Natural killer cell treated with Interleukin-12 subunit alpha and Interleukin-12 subunit beta and Interleukin-15 and Interleukin-18, amount 100 ng/mL, for 72 hours (primary cell): ENCODE results near the gene BPHL. TPM values are rescaled to one million over a fixed set of nuclear protein-coding genes. Genes with fewer than 3 reads are reported as not detected.
"Not testable (repeated sequence)": the region's sequence is repeated elsewhere in the genome, so short reads cannot be mapped to it uniquely, and the experiment has no call there.

Source experiments
- ATAC-seq, 2 donors: fragments of 150-1000 bp; cut with Tn5 transposase in 1 of 2; sonication (Bioruptor Pico), chemical (Tn5 transposase) in 1 of 2; 2 replicates each; pipeline ENCODE4 v1.10.0; 2021
- DNase-seq: peaks from one replicate; pipeline ENCODE4 v3.0.0; 2022; ENCODE audit warnings: low spot score
- H3K27ac Mint-ChIP-seq, 2 donors: 1 replicate in 1 of 2; 2 replicates in 1 of 2; pipeline ENCODE4 v1.8.0; 2022; ENCODE audit warnings: mixed read lengths in 2 of 2, mild to moderate bottlenecking in 1 of 2, moderate library complexity in 1 of 2
- H3K27me3 Mint-ChIP-seq, 2 donors: 1 replicate in 1 of 2; 2 replicates in 1 of 2; pipeline ENCODE4 v1.8.0; 2022; ENCODE audit warnings: mixed read lengths in 2 of 2
- H3K36me3 Mint-ChIP-seq: one replicate; pipeline ENCODE4 v1.8.0; 2022; ENCODE audit warnings: mixed read lengths
- H3K4me1 Mint-ChIP-seq, 2 donors: 1 replicate in 1 of 2; 2 replicates in 1 of 2; pipeline ENCODE4 v1.8.0; 2022; ENCODE audit warnings: low read depth in 2 of 2, mixed read lengths in 2 of 2, mild to moderate bottlenecking in 1 of 2
- H3K4me3 Mint-ChIP-seq: one replicate; pipeline ENCODE4 v1.8.0; 2022; ENCODE audit warnings: mixed read lengths
- H3K9me3 Mint-ChIP-seq: 2 replicates; pipeline ENCODE4 v1.8.0; 2022; ENCODE audit warnings: mixed read lengths
- total RNA-seq, 2 donors: library from RNA; stranded (reverse); gene quantifications; one replicate each; pipeline ENCODE4 v1.2.3, GENCODE V29; 2022

Gene BPHL
- total RNA-seq, 2 donors from 2014 or later: 5.6 to 7.3 TPM

DNA sequence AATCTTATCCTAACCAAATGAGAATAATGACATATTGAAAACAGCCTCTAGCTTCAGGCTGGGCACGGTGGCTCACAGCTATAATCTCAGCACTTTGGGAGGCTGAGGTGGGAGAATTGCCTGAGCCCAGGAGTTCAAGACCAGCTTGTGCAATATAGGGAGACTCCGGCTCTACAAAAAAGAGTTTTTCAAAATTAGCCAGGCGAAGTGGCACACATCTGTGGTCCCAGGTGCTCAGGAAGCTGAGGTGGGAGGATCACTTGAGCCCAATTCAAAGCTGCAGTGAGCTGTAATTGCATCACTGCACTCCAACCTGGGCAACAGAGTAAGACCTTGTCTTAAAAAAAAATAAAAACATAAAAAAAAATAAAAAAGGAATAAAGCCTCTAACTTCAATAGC, 34.2 kb downstream of the BPHL start:
- ATAC-seq (no peak), DNase-seq (no peak)
- peaks cover 4 to 9% of the 10 kb centered on the region in 2 donors for H3K27me3 Mint-ChIP-seq
- no peaks in the 10 kb centered on the region for H3K9me3 Mint-ChIP-seq
- H3K4me1 Mint-ChIP-seq: peaks cover 5 to 7% of the 10 kb centered on the region in 2 donors
- H3K4me3 Mint-ChIP-seq: no peak overlapping the region
- no peak overlapping the region for H3K27ac Mint-ChIP-seq
- no peaks in the 10 kb centered on the region for H3K36me3 Mint-ChIP-seq

DNA sequence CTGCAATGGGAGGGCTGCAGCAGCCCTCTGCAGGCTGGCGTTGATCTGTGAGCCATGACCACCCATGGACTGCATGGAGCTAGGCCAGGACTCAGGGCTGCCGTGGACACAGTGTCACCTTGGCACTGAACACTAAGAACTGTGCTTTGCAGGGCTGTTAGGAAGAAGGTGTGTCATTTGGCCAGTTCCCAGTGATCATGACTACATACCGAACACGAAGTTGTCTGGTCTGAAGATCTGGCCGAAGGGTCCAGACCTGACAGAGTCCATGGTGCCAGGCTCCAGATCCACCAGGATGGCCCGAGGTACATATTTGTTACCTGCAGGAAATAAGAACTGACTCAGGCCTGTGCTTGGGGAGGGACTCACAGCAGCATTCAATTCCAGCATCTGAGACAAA, 36.9 kb downstream of the BPHL start:
- Mint-ChIP-seq H3K4me3 (peak overlapping the region; percentile 10), H3K27me3 (peaks cover 11 to 18% of the 10 kb centered on the region in 2 donors), H3K4me1 (peaks cover 10 to 11% of the 10 kb centered on the region in 2 donors)
- DNase-seq, H3K27ac Mint-ChIP-seq, H3K36me3 Mint-ChIP-seq, H3K9me3 Mint-ChIP-seq, ATAC-seq: not testable (repeated sequence)

DNA sequence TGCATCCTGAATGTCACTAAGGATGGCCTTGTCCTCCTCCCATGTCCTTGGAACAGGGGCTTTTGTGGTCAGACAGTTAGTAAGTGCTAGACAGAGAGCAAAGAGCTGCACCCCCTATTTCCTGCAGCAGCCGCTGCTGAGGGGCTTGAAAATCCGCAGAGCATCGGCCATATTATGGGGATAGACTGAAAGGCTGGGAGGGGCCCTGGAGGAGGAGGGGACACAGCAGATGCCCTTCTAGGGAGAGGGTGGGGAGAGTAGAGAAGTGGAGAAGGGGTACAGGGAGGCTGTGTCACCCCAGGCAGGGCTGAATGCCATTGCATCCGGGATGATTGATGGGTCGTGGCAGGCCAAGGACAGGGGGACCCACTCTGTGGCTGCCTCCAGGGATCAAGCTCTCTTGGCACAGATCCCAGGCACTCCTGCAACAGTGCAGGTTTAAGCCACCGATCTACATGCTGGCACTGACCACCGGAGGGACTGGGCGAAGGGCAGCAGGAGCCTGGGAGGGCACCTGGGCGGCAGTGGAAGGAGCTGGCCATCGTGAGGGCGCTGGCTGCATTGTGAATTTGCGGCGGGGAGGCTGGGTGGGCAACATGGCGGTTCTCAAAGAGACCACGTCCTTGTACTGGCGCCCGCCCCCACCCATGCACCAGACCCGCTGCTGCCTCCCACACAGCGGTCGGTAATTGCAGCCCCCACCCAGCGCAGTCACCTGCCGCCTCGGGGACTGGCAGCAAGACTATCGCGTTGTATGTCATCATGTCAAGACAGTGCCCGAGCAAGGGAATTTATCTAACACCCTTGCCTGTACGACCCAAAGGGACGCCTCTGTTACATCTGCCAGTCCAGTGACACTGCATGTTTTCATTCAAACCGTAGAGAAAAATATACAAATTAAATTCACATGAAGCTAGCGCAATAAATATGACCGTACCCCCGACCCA, 37.9 kb downstream of the BPHL start:
- not testable (repeated sequence) for H3K9me3 Mint-ChIP-seq, DNase-seq, ATAC-seq

DNA sequence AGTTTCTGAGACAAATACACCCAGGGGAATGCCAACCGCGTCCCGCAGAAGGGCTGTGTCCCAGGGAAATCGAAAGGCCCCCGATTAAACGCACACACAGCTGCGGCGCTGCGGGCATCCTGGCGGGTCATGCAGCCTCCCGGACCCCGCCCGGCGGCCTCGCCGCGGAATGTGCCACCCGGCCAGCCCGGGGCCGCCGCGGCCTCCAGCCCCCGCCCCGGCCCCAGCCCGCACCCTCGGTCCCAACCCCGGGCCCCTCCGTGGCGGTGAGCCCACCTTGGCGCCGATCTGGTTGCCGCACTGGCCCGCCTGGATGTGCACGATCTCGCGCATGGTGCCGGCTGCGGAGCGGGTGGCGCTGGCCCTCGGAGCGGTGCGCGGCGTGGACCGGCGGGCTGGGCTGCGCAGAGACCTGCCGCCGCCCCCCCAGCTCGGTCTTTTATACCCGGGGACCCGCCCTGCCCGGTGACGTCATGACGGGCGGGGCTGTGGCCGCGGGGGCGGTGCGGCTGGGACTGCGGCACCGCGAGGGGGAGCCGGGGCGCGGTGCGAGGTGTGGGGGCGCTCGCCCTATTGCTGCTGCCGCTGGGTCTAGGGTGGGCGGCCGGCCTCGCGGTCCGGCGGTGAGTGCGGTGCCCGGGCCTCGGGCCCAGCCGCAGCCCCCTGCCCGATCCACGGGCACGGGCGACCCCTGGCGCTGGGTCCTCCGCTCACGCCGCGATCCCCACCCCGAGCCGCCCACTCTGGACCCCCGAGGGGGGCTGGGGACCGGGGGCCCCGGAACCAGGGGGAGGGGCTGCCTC, 38.8 kb downstream of the BPHL start, which contains the start of gene TUBB2A:
TSS of gene TUBB2A (minus strand) at position 414 of the 803 bp plus-strand sequence. CDS start at position 333, 81 bp downstream.
- Mint-ChIP-seq H3K4me1 (peaks cover 15 to 17% of the 10 kb centered on the region in 2 donors), H3K4me3 (peak within 1 kb of the TSS; percentile 85), H3K27ac (peak within 1 kb of the TSS in 1 of 2 donors; percentile 35), H3K27me3 (peaks cover 13 to 18% of the 10 kb centered on the region in 2 donors), H3K9me3 (peaks cover 3% of the 10 kb centered on the region), H3K36me3 (no peaks in the 10 kb centered on the region)
- peak; percentile 87 for DNase-seq
- peak; percentile 91 to 95 for ATAC-seq

More for the DNA sequence above, 37.9 kb downstream of the BPHL start:
- H3K4me1 Mint-ChIP-seq: peaks cover 10 to 14% of the 10 kb centered on the region in 2 donors
- peak overlapping the region in 1 of 2 donors; percentile 35 for H3K27ac Mint-ChIP-seq
- peak overlapping the region; percentile 85 for H3K4me3 Mint-ChIP-seq
- not testable (repeated sequence) for H3K36me3 Mint-ChIP-seq
- peaks cover 13 to 18% of the 10 kb centered on the region in 2 donors for H3K27me3 Mint-ChIP-seq

DNA sequence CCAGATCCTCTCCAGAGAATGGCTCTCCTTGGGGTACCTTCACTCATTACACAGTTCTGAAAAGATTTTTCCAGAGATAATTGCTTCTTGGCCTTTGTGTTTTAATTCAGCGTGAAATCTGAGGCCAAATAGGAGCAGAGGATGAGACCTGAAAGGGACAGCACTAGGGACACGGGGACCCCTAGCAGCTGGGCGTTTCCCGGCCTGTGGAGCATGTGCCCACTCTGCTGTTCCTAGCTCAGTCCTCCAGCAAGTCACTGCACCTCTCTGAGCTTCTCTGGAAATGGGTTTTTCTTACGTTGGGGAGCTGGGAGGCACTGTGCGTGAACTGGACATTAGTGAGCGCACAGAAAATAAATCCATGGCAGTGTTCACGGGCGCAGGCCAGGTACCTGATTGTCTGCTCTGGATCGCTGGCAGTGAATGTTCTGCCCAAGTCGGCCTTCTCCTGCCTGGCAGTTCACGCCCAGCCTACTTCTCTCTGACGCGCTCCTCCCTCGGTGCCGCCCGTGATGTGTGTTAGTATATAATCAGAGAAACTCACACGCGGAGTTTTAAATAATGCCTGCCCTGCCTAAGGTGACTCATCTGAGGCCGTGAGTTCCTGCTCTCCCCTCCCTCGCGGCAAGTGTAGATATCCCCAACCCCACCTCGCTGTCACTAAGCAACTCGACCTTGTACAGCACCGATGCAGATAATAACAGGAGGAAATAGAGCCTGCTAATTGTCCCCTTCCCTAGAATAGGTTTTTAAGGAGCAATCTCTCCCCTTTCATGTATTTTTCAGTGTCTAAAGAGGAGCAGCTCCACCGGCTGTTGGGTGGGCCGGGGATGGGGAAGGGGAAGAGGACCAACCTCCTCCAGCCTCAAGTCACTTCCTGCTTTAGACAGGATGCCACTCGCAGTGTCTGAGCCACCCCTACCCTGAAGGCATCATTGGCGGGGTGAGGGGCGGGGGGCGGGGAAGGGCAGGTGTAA, 41.6 kb downstream of the BPHL start:
- Mint-ChIP-seq H3K9me3 (peaks cover 3% of the 10 kb centered on the region), H3K27ac (peak overlapping the region in 1 of 2 donors; percentile 68), H3K36me3 (no peaks in the 10 kb centered on the region), H3K4me1 (peaks cover 24 to 25% of the 10 kb centered on the region in 2 donors), H3K27me3 (peaks cover 15 to 18% of the 10 kb centered on the region in 2 donors), H3K4me3 (peak overlapping the region; percentile 38)
- DNase-seq (no peak), ATAC-seq (no peak)

DNA sequence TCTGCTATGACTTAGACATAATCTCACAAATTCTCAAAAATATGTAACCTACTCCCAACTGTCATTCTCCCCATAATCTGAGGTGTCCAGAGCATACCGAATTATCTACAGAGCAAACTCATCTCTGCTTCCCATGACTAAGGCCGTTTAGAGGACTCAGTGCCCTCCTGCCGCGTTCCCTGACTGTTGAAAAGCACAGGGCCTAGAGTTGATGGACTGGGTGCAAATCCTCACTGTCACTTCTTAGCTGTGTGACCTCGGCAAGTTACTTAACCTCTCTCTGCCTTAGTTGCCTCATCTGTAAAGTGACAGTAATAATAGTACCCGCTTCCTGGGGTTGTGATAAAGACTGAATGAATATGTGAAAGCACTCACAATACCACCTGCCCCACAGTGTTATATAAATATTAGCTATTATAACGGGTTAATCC, 43.6 kb downstream of the BPHL start:
- H3K27me3 Mint-ChIP-seq: peaks cover 20 to 25% of the 10 kb centered on the region in 2 donors
- H3K9me3 Mint-ChIP-seq: peaks cover 3% of the 10 kb centered on the region
- no peaks in the 10 kb centered on the region for H3K36me3 Mint-ChIP-seq
- H3K4me3 Mint-ChIP-seq: peak overlapping the region; percentile 73
- peak overlapping the region in 1 of 2 donors; percentile 19 for H3K27ac Mint-ChIP-seq
- DNase-seq (no peak), ATAC-seq (peak in 1 of 2 donors; percentile 52)
- peaks cover 18 to 19% of the 10 kb centered on the region in 2 donors for H3K4me1 Mint-ChIP-seq

DNA sequence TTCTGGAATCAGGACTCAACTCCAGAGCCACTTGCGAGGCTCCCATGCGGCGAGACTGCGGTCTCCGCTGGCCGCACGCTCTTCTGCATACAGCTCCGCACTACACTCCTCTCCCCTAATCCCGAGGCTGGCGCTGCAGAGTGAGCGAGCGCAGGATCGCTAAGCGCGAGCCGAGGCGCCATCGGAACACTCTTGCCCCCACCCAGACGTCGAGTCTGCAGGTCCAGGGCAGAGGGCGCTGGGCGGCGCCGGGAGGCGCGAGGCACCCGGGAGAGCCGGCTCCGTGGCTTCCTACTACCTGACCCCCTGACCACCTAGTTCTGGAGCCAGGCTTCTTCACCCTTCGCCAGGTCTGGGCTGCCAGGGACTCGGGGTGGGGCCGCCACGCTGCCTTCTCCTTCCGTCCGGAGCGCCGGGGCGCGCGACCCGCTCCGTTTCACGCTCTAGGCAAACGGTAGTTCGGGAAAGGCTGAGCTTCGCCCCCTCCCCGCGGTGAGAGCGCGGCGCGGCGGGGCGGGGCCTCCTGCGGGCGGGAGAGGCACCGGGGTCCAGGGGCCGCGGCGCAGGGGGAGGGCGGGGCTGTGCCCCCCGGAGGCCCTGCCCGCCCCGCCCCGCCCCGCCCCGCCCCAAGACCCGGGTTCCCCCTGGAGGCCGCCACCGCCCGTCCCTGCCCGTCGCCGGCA, 44.2 kb downstream of the BPHL start:
- Mint-ChIP-seq H3K27me3 (peaks cover 23 to 30% of the 10 kb centered on the region in 2 donors), H3K4me3 (peak overlapping the region; percentile 73)

DNA sequence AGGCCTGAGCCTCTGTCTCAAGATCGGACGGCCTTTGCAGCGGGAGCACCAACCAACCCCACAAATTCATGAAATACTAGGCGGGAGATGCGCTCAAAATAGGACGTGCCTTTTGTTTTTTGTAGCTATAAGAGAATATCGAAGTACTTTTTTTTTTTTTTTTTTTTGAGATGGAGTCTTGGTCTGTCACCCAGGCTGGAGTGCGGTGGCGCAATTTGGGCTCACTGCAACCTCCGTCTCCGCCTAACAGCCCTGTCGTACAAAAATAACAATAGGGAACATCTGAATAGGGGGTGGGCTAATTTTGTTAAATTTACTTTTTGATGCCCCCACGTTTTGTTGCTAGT, 44.7 kb downstream of the BPHL start:
- DNase-seq (no peak), ATAC-seq (no peak)
- peaks cover 18 to 19% of the 10 kb centered on the region in 2 donors for H3K4me1 Mint-ChIP-seq
- H3K27me3 Mint-ChIP-seq: peaks cover 23 to 30% of the 10 kb centered on the region in 2 donors
- H3K9me3 Mint-ChIP-seq: peaks cover 3% of the 10 kb centered on the region
- H3K4me3 Mint-ChIP-seq: peak overlapping the region; percentile 73
- H3K27ac Mint-ChIP-seq: no peak overlapping the region
- no peaks in the 10 kb centered on the region for H3K36me3 Mint-ChIP-seq

More for the DNA sequence above, 44.2 kb downstream of the BPHL start:
- Mint-ChIP-seq H3K36me3 (no peaks in the 10 kb centered on the region), H3K27ac (no peak overlapping the region), H3K4me1 (peaks cover 18 to 19% of the 10 kb centered on the region in 2 donors), H3K9me3 (peaks cover 3% of the 10 kb centered on the region)
- ATAC-seq (peak; percentile 79 to 88), DNase-seq (peak; percentile 67)

DNA sequence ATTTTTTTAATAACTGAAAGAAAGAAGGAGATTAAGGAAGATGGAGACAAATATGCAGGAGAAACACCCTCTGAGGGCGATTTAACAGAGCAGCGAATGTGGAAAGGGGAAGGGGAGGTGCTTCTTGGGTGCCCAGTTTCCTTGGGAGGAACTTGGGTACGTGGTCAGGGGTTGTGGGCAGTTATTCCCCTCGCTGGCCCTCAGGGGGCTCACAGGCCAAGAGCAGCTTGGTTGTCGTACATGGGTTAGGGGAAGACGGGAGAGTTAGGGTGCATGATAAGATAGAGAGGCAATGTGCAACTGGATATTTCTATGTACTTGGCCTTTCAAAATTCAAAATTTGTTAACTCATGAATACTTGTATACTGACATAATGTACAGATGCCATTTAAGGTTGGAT, 45.9 kb downstream of the BPHL start:
- no peak for DNase-seq
- no peak for ATAC-seq
- H3K36me3 Mint-ChIP-seq: no peaks in the 10 kb centered on the region
- H3K27ac Mint-ChIP-seq: no peak overlapping the region
- H3K4me3 Mint-ChIP-seq: no peak overlapping the region
- H3K27me3 Mint-ChIP-seq: peaks cover 23 to 30% of the 10 kb centered on the region in 2 donors
- H3K9me3 Mint-ChIP-seq: peaks cover 3% of the 10 kb centered on the region
- H3K4me1 Mint-ChIP-seq: peaks cover 18 to 19% of the 10 kb centered on the region in 2 donors

DNA sequence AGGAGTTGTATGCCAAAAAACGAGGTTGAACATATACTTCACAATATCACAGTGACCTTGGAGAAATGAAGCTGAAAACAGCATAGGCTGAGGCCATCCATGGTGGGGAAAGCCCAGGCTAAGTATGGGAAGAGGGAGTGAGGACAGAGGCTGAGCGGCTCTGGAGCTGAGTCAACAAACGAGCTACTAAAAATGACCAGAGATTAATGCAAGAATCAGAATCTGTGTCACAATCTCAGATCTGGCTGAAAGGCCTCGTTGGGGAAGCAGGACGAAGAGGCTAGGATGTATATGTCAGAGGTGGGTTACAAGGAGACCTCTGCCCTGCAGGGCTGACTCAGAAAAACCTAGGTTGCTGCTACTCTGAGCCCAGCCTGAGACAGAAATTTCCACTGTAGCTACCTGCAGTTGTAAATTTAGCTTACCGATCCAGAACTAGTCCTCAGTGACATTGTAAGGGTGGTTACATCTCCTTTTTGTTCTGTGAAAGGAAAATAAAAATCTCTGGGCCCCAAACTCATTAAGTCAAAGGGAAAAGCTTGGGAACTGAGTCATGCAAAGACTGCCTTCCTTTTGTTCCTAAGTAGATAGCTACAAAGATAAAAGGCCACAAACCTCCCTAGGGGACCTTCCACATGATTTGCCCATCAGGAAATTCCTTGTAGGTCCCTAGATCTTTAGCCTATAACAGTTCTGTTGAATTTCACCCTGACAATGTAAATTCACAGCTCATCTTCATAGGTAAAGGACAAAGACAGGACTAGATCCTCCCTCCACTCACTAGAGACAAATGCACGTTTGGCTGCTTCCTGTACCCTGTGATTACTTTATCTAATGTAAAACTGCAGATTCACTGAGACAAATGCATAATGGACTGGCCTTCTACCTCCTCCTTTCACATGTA, 47.4 kb downstream of the BPHL start:
- Mint-ChIP-seq H3K9me3 (no peaks in the 10 kb centered on the region), H3K27me3 (peaks cover 17 to 20% of the 10 kb centered on the region in 2 donors), H3K4me1 (peaks cover 14% of the 10 kb centered on the region in 2 donors), H3K4me3 (no peak overlapping the region), H3K27ac (no peak overlapping the region), H3K36me3 (no peaks in the 10 kb centered on the region)
- DNase-seq (no peak), ATAC-seq (no peak)

DNA sequence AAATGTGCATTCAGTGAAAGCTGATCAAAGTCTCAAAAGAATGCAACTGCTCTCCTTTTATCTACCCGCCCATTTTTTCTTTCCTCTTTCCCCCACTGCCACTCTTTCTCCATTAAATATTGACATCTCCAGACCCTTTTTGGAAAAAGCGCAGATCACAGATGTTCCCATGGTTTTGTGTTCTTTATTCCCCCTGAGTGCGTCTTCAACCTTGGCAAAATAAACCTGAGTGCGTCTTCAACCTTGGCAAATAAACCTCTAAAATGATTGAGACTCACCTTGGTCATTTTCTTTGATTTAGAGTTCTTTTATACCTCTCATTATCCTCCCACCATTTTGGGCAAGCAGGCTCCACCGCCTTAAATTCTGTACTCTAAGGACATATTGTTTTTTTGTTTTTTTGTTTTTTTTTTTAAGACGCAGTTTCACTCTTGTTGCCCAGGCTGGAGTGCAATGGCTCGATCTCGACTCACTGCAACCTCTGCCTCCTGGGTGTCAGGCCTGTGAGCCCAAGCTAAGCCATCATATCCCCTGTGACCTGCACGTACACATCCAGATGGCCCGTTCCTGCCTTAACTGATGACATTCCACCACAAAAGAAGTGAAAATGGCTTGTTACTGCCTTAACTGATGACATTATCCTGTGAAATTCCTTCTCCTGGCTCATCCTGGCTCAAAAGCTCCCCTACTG, 48.2 kb downstream of the BPHL start:
- not testable (repeated sequence) for H3K27ac Mint-ChIP-seq, ATAC-seq, H3K9me3 Mint-ChIP-seq, H3K36me3 Mint-ChIP-seq, H3K4me3 Mint-ChIP-seq, DNase-seq
- peaks cover 14 to 20% of the 10 kb centered on the region in 2 donors for H3K27me3 Mint-ChIP-seq
- peaks cover 11 to 14% of the 10 kb centered on the region in 2 donors for H3K4me1 Mint-ChIP-seq
